Measurements from ENCODE around the gene PLXND1. TPM values are rescaled to one million over a fixed set of nuclear protein-coding genes. Genes with fewer than 3 reads are reported as not detected.

PLXND1 gene
- total RNA-seq, 2 experiments from 2014 or later = 30.0 to 38.3 TPM

DNA sequence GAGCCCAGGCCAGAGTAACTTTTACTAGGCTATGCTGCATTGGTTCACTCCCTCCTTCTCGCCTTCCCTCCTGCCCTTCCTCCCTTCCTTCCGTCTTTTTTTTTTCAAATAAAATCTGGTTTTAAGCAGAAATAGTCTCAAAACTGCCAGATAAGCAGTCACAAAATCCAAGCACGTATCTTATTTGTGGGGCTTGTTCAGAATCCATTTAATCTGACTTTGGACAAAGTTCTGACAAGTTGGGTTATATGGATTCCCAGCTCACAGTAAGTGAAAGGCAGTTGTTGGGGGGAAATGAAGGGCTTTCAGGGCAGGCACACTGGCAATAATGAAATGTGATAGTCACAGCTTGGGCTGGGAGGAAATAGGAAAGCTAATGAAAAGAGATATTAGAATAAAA lies 32.0 kb upstream of the PLXND1 start:
- H3K27me3 Mint-ChIP-seq = no peaks in the 10 kb centered on the region
- H3K36me3 Mint-ChIP-seq = no peaks in the 10 kb centered on the region
- no peaks in the 10 kb centered on the region for H3K4me1 Mint-ChIP-seq
- ATAC-seq (ENCODE audit: low read depth) = no peak
- H3K27ac Mint-ChIP-seq = no peak overlapping the region
- no peaks in the 10 kb centered on the region for H3K9me3 Mint-ChIP-seq
- no peak for DNase-seq
- POLR2A ChIA-PET = no interaction called here
- H3K4me3 Mint-ChIP-seq = no peak overlapping the region

DNA sequence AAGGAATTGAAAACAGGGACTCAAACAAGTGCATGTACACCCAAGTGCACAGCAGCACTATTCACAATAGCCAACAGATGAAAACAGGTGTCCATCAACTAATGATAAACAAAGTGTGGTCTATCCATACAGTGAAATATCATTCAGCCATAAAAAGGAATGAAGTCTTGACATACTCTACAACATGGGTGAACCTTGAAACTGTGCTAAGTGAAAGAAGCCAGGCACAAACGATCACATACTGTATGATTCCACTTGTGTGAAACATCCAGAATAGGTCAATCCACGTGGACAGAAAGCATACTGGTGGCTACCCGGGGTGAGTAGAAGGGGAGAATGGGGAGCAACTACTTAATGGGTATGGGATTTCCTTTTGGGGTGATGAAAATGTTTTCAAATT lies 29.6 kb upstream of the PLXND1 start:
- no peak overlapping the region for H3K4me3 Mint-ChIP-seq
- no peak overlapping the region for H3K27ac Mint-ChIP-seq
- no peaks in the 10 kb centered on the region for H3K36me3 Mint-ChIP-seq
- H3K4me1 Mint-ChIP-seq = no peaks in the 10 kb centered on the region
- POLR2A ChIA-PET = no interaction called here
- H3K9me3 Mint-ChIP-seq = no peaks in the 10 kb centered on the region
- ATAC-seq (ENCODE audit: low read depth) (no peak), DNase-seq (no peak)
- no peaks in the 10 kb centered on the region for H3K27me3 Mint-ChIP-seq

GRCh38 chr3:129635656-129636055 lies 29.2 kb upstream of the PLXND1 start:
- H3K27ac Mint-ChIP-seq = no peak overlapping the region
- no peaks in the 10 kb centered on the region for H3K9me3 Mint-ChIP-seq
- ATAC-seq (ENCODE audit: low read depth) (no peak), DNase-seq (no peak)
- no peaks in the 10 kb centered on the region for H3K36me3 Mint-ChIP-seq
- H3K27me3 Mint-ChIP-seq = no peaks in the 10 kb centered on the region
- H3K4me1 Mint-ChIP-seq = no peaks in the 10 kb centered on the region
- POLR2A ChIA-PET = no interaction called here
- H3K4me3 Mint-ChIP-seq = no peak overlapping the region

GRCh38 chr3:129633751-129634481 lies 27.4 kb upstream of the PLXND1 start:
- no peak overlapping the region for H3K27ac Mint-ChIP-seq
- no peaks in the 10 kb centered on the region for H3K27me3 Mint-ChIP-seq
- H3K9me3 Mint-ChIP-seq = no peaks in the 10 kb centered on the region
- H3K4me3 Mint-ChIP-seq = no peak overlapping the region
- ATAC-seq (ENCODE audit: low read depth) = no peak
- POLR2A ChIA-PET = no interaction called here
- no peaks in the 10 kb centered on the region for H3K36me3 Mint-ChIP-seq
- no peaks in the 10 kb centered on the region for H3K4me1 Mint-ChIP-seq
- no peak for DNase-seq

DNA sequence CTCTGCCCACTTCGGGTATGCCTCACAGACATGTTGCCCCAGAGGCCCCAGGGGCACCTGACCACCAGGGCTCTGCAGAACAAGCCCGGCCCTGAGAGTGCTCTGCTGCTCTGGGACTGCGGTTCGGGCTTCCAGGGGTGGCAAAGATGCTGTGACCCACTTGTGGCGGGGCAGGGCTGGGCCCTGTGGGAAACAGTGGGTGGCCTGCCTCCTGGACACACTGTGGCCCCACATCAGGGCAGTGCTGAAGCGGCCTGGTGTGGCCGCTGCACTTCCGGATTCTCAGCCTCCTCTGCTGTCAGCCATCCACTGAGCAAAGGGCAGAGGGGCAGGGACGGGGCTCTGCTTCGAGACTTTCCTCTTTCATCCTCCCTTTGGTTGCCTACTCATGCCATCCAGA lies 26.5 kb upstream of the PLXND1 start:
- DNase-seq (no peak), ATAC-seq (ENCODE audit: low read depth) (no peak)
- H3K36me3 Mint-ChIP-seq = no peaks in the 10 kb centered on the region
- peaks cover 3% of the 10 kb centered on the region for H3K4me1 Mint-ChIP-seq
- H3K27ac Mint-ChIP-seq = no peak overlapping the region
- peaks cover 3% of the 10 kb centered on the region for H3K27me3 Mint-ChIP-seq
- POLR2A ChIA-PET = no interaction called here
- no peak overlapping the region for H3K4me3 Mint-ChIP-seq
- H3K9me3 Mint-ChIP-seq = no peaks in the 10 kb centered on the region

DNA sequence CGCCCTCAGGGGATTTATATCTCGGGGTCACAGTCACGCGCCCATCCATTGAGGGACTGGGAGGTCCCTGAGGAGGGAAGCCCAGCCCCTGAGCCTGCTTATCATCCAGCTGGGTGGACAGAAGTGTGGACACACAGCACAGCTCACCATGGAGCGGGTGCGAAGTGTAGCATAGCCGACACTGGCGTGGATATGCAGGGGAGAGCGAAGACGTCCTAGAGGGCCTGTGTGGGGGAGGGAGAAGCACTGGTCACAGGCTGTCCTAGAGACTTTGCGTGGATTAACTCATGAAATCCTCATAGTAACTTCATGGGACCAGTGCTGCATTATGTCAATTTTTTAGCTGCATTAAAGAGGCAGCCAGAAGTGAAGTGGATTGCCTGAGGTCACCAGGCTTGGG lies 26.1 kb upstream of the PLXND1 start:
- no peak for ATAC-seq (ENCODE audit: low read depth)
- DNase-seq = no peak
- Mint-ChIP-seq H3K36me3 (no peaks in the 10 kb centered on the region), H3K4me1 (peaks cover 7% of the 10 kb centered on the region), H3K27me3 (peaks cover 6% of the 10 kb centered on the region), H3K4me3 (no peak overlapping the region), H3K27ac (no peak overlapping the region), H3K9me3 (no peaks in the 10 kb centered on the region)
- POLR2A ChIA-PET = no interaction called here

- peaks cover 7% of the 10 kb centered on the region for H3K27me3 Mint-ChIP-seq
- no peak overlapping the region for H3K27ac Mint-ChIP-seq
- ATAC-seq (ENCODE audit: low read depth) (no peak), DNase-seq (no peak)
- H3K4me1 Mint-ChIP-seq = peaks cover 12% of the 10 kb centered on the region
- no peaks in the 10 kb centered on the region for H3K36me3 Mint-ChIP-seq
- POLR2A ChIA-PET = no interaction called here
- no peak overlapping the region for H3K4me3 Mint-ChIP-seq
- H3K9me3 Mint-ChIP-seq = no peaks in the 10 kb centered on the region
Observed at GRCh38 chr3:129632056-129632455, 25.6 kb upstream of the PLXND1 start.

- Mint-ChIP-seq H3K4me1 (peaks cover 19% of the 10 kb centered on the region), H3K9me3 (no peaks in the 10 kb centered on the region), H3K27ac (no peak overlapping the region), H3K27me3 (peaks cover 14% of the 10 kb centered on the region), H3K4me3 (no peak overlapping the region), H3K36me3 (no peaks in the 10 kb centered on the region)
- no peak for DNase-seq
- POLR2A ChIA-PET = no interaction called here
- no peak for ATAC-seq (ENCODE audit: low read depth)
Observed at GRCh38 chr3:129629011-129629410, 22.5 kb upstream of the PLXND1 start.

DNA sequence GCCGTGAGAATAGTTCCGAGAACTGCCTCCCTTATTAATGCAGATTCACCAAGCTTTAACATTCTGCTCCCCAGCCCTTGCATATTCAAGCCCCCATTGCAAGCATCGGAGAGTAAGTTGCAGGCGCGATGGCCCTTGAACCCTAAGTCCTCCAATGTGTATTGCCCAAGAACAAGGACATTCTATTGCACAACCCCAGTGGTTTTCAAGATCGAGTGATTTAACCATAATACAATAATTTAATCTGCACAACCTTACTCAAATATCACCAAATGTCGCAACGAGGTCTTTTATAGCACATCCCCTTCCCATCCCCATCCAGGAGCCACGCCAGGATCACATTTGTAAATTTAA lies 21.7 kb upstream of the PLXND1 start:
- H3K36me3 Mint-ChIP-seq = no peaks in the 10 kb centered on the region
- H3K27ac Mint-ChIP-seq = peak overlapping the region; percentile 80
- ATAC-seq (ENCODE audit: low read depth) (no peak), DNase-seq (no peak)
- POLR2A ChIA-PET = interaction anchor here (1.1 to 1.4 kb wide), 2 partner anchors 307 to 484 kb away, joined by 3 read pairs; no protein-coding TSS in a partner anchor
- H3K4me1 Mint-ChIP-seq = peaks cover 19% of the 10 kb centered on the region
- H3K9me3 Mint-ChIP-seq = no peaks in the 10 kb centered on the region
- peak overlapping the region; percentile 91 for H3K4me3 Mint-ChIP-seq
- peaks cover 14% of the 10 kb centered on the region for H3K27me3 Mint-ChIP-seq

DNA sequence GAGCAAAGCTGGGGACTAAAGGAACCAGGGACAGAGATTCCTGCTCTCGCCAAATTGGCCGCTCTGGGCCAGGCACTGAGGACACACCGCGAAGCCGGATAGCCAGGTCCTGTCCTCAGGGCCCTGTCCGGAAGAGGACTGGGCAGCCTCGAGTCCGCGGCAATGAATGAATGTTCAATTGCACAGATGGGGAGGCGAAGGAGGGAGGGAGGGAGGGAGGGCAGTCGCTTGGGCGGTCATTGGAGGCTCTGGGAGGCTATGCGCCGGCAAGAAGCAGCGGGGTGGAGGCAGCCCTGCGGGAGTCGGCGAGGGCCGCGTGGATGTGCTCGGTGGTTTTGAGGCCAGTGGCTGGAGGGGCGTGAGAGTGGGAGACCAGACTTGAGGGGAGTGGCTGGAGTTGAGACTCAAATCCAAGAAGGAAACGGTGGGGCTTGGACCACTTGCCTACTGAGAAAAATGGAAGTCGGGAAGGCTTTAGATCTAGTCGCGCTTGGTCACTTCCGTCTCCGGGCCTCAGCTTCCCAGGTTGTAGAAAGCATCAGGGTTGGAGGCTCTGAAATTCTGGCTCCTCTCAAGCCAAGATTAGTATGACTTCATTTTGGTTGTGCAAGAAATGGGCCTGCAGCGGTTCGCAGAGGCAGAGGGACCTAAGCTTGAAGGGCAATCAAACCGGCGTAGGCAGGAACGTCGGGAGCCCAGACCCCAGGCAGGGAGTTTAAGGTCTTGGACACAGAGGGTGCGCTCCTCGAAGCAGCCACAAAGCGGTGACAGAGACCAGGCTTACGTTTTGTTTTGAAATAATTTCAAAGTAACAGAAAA lies 21.1 kb upstream of the PLXND1 start:
- no peaks in the 10 kb centered on the region for H3K36me3 Mint-ChIP-seq
- H3K27me3 Mint-ChIP-seq = peaks cover 14% of the 10 kb centered on the region
- peak overlapping the region; percentile 80 for H3K27ac Mint-ChIP-seq
- peaks cover 19% of the 10 kb centered on the region for H3K4me1 Mint-ChIP-seq
- ATAC-seq (ENCODE audit: low read depth) (peak; percentile 47), DNase-seq (peak; percentile 70)
- peak overlapping the region; percentile 91 for H3K4me3 Mint-ChIP-seq
- POLR2A ChIA-PET = interaction anchor here (1.0 to 1.4 kb wide), 3 partner anchors 187 to 484 kb away, joined by 3 read pairs; partner anchors contain the start of genes IFT122 and MBD4
- H3K9me3 Mint-ChIP-seq = no peaks in the 10 kb centered on the region

- Mint-ChIP-seq H3K4me1 (peaks cover 19% of the 10 kb centered on the region), H3K27me3 (peaks cover 14% of the 10 kb centered on the region), H3K4me3 (peak overlapping the region; percentile 91), H3K36me3 (no peaks in the 10 kb centered on the region), H3K9me3 (no peaks in the 10 kb centered on the region), H3K27ac (peak overlapping the region; percentile 80)
- peak; percentile 90 for ATAC-seq (ENCODE audit: low read depth)
- POLR2A ChIA-PET = interaction anchor here (1.0 to 1.4 kb wide), 2 partner anchors 187 to 308 kb away, joined by 3 read pairs; partner anchors contain the start of genes IFT122 and MBD4
- DNase-seq = peak; percentile 80
Observed at GRCh38 chr3:129626744-129627349, 20.4 kb upstream of the PLXND1 start.

GRCh38 chr3:129625072-129625874 lies 18.8 kb upstream of the PLXND1 start:
- Mint-ChIP-seq H3K27ac (no peak overlapping the region), H3K4me3 (peak overlapping the region; percentile 57), H3K36me3 (no peaks in the 10 kb centered on the region), H3K4me1 (peaks cover 19% of the 10 kb centered on the region), H3K27me3 (peaks cover 14% of the 10 kb centered on the region), H3K9me3 (no peaks in the 10 kb centered on the region)
- no peak for ATAC-seq (ENCODE audit: low read depth)
- no peak for DNase-seq
- POLR2A ChIA-PET = no interaction called here

Measured in activated naive CD8-positive, alpha-beta T cell treated with anti-CD3 and anti-CD28 coated beads, Interleukin-2, amount 10 ng/mL, durations not matched to agents 7 days and 5 days (primary cell).